Sigmoid colon (tissue), 3 donors: ENCODE measurements around the gene NXPE4.
"Not testable (repeated sequence)": the region's sequence is repeated elsewhere in the genome, so short reads cannot be mapped to it uniquely, and the experiment has no call there.

Experiments
- POLR2A ChIP-seq, 2 donors: fragments of 450-650 bp; IDR thresholded peaks; one replicate each; pipeline ENCODE4 v1.6.1; 2016; ENCODE audit warnings: antibody characterized with exemption in 2 of 2, mild to moderate bottlenecking in 2 of 2, moderate library complexity in 2 of 2
- TF ChIP-seq, protein P1 (sequence below), 4 experiments: fragments of 450-650 bp in 3 of 4; fragments of 200-600 bp in 1 of 4; IDR thresholded peaks; one replicate each; pipeline ENCODE4 v1.5.1; 2016 to 2019; ENCODE audit warnings: antibody characterized with exemption in 4 of 4, mild to moderate bottlenecking in 3 of 4, moderate library complexity in 2 of 4

DNA sequence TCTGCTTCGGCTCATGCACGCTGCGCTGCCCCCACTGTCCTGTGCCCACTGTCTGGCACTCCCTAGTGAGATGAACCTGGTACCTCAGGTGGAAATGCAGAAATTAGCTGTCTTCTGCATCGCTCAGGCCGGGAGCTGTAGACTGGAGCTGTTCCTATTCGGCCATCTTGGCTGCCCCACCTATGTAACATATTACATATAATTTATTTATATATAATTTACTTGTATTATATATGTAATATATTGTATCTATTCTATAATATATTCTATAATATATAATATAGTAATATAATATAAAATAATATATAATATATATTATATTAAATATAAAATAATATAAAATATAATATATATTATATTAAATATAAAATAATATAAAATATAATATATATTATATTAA lies 43.9 kb upstream of the NXPE4 start:
- TF ChIP-seq, protein P1, sequence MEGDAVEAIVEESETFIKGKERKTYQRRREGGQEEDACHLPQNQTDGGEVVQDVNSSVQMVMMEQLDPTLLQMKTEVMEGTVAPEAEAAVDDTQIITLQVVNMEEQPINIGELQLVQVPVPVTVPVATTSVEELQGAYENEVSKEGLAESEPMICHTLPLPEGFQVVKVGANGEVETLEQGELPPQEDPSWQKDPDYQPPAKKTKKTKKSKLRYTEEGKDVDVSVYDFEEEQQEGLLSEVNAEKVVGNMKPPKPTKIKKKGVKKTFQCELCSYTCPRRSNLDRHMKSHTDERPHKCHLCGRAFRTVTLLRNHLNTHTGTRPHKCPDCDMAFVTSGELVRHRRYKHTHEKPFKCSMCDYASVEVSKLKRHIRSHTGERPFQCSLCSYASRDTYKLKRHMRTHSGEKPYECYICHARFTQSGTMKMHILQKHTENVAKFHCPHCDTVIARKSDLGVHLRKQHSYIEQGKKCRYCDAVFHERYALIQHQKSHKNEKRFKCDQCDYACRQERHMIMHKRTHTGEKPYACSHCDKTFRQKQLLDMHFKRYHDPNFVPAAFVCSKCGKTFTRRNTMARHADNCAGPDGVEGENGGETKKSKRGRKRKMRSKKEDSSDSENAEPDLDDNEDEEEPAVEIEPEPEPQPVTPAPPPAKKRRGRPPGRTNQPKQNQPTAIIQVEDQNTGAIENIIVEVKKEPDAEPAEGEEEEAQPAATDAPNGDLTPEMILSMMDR (IDR thresholded peaks at IDR 0.05), result not testable (repeated sequence)
- TF ChIP-seq POLR2A (IDR thresholded peaks at IDR 0.05), result not testable (repeated sequence)
